Cortex of kidney (tissue), 1 donor: ENCODE measurements around the gene MYO3B.
"Not testable (repeated sequence)": the region's sequence is repeated elsewhere in the genome, so short reads cannot be mapped to it uniquely, and the experiment has no call there.

Source experiments
- DNase-seq: peaks from one replicate; lab custom pipeline; 2025; lab: John Stamatoyannopoulos, UW

MYO3B gene

GRCh38 chr2:170643346-170643745 is 465.4 kb downstream of the MYO3B start:
- no peak for DNase-seq

DNA sequence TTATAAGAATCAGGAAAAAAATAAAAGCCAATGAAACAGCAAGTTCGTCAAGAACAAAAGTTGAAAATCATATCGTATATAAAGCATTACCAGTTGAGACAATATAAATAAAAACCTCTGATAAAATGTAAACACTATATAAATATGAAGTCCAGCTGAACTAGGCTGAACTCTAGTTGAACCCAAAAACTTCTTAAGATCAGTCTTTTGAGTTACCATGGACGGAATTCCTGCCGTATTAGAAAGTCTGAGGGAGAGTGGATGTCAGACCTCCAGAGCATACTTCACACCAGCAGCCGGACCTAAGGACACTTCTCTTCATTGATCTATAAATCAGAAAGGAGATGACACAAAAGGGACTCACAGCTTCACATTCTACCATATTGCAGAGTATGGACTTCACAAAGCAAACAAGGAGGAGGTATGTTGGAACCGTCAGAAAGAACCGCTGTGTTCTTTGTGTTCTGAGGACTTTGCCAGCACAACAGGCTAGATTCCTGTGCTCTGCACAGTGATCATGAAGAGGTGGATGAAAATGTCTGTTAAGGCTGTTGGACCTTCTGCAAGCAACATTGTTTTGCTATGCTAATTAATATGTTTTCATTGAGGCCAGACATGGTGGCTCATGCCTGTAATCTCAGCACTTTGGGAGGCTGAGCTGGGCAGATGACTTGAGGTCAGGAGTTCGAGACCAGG is 469.9 kb downstream of the MYO3B start:
- DNase-seq, result no peak

GRCh38 chr2:170651624-170652325 is 473.8 kb downstream of the MYO3B start:
- no peak for DNase-seq

- DNase-seq, result no peak
Observed at GRCh38 chr2:170652637-170653417, 474.9 kb downstream of the MYO3B start.

- no peak for DNase-seq
Observed at GRCh38 chr2:170656669-170657068, 478.7 kb downstream of the MYO3B start.

- no peak for DNase-seq
Observed at GRCh38 chr2:170660409-170660808, 482.5 kb downstream of the MYO3B start.

DNA sequence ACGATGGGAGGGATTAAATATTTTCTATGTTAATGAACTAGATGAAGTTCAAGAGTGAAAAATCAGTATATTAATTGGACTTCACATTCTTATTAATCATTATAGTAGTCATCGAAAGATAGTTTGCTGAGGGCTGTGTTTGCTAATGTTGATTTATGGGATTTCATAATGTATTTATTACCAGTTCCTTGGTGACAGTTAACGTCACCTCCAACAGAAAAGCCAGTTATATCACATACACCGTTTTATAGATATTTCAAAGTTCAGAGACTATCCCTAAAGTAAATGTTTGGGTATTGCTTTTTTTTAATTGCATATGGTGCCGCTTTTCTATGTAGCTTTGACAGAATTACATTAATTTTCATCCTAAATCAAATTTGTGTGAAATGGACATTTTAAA is 487.8 kb downstream of the MYO3B start:
- no peak for DNase-seq

DNA sequence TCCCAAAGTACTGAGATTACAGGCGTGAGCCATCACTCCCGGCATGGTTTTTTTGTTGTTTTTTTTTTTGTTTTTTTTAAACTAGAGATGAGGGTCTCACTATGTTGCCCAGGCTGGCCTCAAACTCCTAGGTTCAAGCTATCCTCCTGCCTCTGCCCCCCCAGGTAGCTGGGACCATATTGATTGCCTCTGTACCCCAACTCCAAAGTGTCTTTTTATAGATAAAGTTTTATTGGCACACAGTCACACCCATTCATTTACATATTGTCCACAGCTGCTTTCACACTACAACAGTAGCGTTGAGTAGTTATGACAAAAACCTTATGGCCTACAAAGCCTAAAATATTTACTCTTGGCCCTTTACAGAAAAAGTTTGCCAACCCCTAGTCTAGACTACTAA is 492.0 kb downstream of the MYO3B start:
- DNase-seq, result no peak

DNA sequence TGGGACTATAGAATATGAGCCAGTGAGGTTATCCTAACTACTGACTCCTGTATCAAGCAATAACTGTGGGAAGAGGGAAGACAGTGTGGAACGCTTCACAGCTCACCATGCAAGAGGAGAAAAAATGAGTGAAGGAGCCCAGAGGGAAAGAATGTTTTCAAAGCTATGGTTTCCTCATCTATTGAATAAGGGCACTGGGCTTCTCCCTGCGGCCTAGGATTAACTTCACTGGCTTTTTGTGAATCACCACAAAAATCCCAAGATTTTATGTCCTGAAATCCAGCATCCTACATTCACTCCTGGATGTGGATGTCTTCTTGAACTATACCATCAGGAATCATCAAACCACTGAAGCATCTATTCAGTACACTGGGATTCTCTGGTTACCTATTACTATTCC is 492.7 kb downstream of the MYO3B start:
- DNase-seq, result no peak

DNA sequence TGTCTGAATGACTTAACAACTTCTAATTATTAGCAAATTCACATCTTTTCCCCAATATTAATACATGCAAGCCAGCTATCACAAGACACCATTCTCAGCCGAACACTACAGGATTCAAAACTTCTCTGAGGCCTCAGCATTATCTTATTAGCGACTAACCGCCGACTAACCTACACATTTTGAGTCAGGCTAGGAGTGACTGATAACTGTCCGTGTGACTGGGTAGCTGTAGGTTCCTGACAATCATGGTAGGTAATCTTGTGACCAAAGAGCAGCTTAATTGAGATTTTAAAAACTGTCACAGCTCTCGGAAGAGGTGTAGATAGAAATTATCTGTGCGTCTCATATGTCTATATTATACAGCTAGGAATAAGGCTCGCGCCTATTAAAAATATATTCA is 493.1 kb downstream of the MYO3B start:
- no peak for DNase-seq

DNA sequence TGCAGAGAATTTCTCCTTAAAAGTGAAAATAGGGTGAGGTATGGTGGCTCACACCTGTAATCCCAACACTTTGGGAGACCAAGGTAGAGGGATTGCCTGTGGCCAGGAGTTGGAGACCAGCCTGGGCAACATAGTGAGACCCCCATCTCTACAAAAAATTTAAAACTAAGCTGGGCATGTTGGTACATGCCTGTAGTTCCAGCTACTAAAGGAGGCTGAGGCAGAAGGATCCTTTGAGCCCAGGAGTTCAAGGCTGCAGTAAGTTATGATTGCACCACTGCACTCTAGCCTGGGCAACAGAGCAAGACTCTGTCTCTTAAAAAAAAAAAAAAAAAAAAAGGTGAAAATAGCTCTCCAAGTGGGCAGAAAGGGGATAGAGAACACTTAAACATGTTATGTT is 496.3 kb downstream of the MYO3B start:
- DNase-seq, result not testable (repeated sequence)

DNA sequence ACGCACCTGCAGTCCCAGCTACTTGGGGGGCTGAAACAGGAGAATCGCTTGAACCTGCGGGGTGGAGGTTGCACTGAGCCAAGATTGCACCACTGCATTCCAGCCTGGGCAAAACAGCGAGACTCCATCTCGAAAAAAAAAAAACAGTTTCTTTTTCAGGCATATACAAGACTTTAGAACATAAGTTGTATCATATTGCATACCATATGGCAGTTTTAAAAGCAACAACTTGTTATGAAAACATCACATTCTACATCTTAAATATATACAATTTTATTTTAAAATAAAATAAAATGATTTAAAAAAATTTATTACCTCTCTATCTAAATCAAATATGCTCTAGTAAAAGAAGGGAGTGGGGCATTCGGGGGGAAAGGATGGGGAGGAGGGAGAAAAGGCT is 497.8 kb downstream of the MYO3B start:
- no peak for DNase-seq

GRCh38 chr2:170679607-170680079 is 501.7 kb downstream of the MYO3B start:
- no peak for DNase-seq

DNA sequence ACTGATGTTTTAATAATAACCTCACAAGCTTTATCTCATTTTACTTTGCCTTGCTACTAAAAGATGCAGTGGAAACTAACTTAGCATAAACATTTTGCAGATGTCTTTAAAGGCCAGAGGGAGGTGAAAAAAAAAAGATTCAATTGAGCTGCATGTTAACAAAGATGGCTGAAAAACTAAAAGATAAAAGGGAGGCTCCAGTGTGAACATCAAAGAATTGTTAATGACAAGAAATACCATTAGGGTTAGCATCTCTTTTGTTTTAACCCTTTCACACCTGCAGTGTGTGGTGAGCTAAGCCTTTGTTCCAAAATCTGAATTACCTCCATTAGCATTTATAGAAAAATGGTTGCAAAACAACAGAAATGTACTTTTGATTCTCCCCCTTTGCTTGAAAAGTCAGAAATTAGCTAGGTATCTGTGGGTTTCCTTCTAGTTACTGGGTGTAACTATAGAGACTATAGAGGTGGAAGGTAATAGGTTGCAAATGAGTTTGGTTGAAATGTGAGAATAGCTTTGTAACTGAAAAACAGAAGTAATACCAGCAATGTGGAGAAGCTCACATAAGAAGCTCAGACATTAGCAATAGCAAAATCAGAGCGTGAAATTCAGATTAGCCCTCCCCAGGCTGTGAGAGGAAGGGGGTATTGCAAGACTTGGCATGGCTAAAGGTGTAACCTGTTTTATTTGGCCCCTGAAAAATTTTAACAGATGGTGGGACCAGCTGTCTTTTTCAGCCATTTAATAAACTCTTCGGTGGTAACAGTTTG is 502.4 kb downstream of the MYO3B start:
- DNase-seq, result no peak

DNA sequence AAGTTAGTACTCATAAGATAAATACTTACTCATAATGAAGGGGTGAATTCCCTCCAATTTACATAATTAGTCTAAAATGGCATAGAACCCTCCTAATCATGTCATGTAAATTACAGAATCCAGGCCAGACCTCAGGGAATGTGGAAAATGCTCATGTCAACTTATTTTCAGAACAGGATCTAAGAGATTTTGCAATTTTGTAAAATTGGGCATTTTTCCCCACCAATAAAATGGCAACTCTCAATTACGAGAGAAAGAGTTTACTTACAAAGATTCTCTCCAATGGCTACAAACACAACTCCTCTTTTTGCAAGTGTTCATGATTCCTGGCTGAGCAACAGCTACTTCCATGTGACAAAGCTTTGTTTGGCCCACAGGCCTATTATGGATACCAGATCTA is 503.4 kb downstream of the MYO3B start:
- DNase-seq, result no peak

- no peak for DNase-seq
Observed at GRCh38 chr2:170685591-170685990, 507.6 kb downstream of the MYO3B start.

DNA sequence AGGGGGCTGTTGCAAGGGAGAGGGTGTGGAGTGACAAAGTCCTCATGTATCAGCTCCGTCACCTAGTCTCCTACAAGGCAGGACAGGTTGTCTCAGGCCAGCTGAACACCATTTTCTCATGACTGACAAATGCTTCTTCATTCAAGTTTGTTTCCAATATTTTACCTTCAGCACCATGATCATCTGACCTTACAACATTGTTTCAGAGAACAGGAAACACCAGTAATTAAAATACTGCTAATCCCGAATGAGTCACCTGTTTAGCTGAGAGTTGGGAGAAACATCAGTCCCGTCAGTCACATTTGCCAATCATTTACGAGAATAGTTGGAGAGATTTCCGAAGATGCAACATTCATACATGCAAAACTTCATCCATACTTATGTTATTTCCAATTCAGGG is 511.5 kb downstream of the MYO3B start:
- DNase-seq, result no peak

DNA sequence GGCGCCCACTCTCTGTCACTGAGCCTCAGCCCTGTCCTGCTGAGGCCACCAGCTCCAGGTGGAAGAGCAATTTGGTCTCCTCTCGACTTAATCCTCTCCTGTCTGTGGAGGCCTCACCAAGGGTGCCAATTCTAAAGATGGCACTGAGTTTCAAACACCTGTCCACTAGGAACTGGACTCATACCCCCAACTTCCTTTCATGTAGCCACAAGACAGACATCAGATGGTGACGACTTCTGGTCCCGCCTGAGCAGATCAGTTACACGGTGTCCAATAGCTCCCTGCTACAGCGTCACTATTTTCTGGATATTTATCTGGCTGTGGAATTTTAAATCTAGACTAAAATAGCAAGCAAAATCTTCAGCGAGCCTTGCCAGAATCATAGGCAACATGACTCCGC is 512.7 kb downstream of the MYO3B start:
- no peak for DNase-seq

- no peak for DNase-seq
Observed at GRCh38 chr2:170694316-170694715, 516.4 kb downstream of the MYO3B start.

DNA sequence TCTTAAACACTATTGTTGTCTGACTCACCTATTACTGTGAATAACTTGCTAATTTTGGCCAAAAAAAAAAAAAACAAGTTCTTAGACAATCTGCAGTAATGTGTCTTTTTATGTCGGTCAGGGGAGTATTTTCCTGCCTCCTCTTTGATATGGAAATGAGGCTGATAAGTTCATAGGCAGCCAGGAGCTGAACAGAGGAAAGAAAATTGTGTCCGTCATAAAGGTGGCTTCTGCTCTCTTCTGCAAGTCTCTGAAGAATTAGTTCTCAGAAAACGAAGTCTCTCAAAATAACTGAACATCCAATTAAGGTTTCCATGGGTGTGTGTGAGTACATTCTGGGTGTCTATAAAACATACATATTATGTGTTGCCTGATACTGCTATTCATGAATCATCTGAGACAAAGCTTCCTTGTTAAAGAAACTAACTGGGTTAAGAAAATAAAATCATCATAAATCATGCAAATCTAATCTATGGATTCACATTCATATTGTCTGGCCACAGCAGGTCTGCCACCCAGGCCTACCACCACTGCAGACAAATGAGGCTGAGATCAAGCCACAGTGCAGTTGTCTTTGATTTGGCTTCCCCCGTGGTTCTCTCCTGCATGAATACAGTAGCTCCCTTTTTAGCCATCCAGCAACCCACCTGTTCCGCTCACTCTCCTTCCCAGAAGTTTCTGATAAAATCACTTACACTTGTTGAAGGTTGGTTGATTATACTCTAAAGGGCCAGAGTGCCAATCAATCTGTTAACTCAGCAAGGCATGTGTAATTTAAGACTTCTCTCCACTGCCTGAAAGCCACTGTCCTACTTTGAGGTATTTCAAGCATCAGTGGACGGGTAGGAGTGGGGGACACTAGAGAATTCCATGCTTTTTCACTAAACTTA is 517.8 kb downstream of the MYO3B start:
- DNase-seq, result no peak

- DNase-seq, result no peak
Observed at GRCh38 chr2:170696948-170697347, 519.0 kb downstream of the MYO3B start.
